ENCODE results near the gene ARL5C.

The ARL5C gene

DNA sequence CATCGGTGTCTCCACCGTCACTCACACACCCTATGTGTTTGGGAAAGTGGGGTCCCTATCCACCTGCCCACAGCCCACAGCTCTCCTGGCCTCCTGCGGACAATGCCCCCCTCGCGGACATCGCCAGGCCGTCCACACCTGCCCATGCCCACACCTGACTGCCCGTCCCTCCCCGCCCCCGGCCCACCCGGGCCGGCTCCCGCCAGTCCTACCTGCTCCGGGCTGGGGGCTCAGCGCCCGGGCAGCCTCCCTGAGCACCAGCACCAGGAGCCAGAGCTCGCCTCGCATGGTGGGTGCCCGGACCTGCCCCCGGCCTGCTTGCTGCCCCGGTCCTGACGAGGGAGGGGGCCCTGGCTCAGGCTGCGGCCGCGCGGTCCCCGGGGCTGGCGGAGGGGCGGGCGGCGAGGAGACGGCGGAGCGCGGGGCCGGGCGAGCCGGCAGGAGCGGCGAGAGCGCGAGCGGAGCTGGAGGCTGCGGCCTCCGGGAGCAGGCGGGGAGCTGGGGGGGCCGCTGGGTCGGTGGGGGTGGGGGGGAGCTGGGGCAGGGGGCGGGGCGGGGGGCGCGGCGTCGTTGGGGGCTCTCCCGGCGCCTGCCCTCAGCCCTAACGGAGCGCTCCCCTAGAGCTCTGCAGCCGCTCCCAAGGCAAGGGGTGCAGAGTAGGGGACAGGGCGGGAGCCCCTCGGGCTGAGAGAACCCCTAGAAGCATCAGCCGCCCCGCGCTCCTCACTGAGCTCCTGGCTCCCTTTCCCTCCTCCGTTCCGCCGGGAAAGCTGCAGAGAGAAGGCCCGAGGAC, 14.6 kb downstream of the ARL5C start, which contains the start of gene PLXDC1:
TSS of gene PLXDC1 (minus strand) at position 488 of the 793 bp plus-strand sequence. CDS start at position 288, 200 bp downstream.
- TF ChIP-seq, protein P1, sequence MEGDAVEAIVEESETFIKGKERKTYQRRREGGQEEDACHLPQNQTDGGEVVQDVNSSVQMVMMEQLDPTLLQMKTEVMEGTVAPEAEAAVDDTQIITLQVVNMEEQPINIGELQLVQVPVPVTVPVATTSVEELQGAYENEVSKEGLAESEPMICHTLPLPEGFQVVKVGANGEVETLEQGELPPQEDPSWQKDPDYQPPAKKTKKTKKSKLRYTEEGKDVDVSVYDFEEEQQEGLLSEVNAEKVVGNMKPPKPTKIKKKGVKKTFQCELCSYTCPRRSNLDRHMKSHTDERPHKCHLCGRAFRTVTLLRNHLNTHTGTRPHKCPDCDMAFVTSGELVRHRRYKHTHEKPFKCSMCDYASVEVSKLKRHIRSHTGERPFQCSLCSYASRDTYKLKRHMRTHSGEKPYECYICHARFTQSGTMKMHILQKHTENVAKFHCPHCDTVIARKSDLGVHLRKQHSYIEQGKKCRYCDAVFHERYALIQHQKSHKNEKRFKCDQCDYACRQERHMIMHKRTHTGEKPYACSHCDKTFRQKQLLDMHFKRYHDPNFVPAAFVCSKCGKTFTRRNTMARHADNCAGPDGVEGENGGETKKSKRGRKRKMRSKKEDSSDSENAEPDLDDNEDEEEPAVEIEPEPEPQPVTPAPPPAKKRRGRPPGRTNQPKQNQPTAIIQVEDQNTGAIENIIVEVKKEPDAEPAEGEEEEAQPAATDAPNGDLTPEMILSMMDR (IDR thresholded peaks at IDR 0.05), result no peak

DNA sequence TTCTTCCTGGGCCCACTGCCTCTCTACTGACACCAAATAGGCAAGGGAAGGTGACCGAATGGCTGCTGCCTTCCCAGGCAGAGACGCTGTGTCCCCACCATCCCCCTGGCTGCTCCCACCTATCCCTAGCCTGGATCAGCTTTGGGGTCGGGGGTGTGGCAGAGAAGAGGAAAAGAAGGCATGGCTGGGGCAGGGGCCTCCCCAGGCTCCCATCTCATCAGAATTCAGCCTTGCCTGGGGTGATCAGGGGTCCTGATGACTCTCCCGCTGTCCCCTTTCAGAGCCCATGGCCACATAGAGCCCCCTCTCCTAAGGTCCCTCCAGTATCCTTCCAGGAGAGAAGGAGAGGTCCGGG, 15.2 kb downstream of the ARL5C start:
- TF ChIP-seq, protein P1 (IDR thresholded peaks at IDR 0.05), result no peak

DNA sequence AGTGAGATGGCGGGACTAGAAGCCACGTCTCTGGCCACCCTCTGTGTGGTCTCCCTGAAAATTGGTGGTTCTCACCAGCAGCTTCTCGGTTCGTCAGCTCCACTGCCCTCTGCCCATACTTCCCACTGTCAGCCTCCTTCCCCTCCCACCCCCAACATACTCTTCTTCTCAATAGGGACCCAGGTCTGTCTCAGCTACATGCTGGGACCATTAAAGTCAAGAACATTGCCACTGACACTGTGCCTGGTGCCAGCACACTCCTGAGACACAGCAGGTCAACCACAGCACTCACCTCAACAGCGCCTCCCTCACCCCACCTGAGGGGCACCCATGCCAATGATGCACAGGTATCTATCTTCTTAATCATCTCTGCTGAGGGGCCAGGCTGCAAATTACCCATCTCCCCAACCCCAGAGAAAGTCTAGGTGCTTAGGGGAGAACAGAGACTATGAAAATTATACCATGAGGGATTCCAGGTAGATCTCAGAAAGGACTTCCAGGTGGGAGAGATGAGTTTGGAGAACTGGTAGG, 15.8 kb downstream of the ARL5C start:
- TF ChIP-seq, protein P1 (IDR thresholded peaks at IDR 0.05), result no peak

DNA sequence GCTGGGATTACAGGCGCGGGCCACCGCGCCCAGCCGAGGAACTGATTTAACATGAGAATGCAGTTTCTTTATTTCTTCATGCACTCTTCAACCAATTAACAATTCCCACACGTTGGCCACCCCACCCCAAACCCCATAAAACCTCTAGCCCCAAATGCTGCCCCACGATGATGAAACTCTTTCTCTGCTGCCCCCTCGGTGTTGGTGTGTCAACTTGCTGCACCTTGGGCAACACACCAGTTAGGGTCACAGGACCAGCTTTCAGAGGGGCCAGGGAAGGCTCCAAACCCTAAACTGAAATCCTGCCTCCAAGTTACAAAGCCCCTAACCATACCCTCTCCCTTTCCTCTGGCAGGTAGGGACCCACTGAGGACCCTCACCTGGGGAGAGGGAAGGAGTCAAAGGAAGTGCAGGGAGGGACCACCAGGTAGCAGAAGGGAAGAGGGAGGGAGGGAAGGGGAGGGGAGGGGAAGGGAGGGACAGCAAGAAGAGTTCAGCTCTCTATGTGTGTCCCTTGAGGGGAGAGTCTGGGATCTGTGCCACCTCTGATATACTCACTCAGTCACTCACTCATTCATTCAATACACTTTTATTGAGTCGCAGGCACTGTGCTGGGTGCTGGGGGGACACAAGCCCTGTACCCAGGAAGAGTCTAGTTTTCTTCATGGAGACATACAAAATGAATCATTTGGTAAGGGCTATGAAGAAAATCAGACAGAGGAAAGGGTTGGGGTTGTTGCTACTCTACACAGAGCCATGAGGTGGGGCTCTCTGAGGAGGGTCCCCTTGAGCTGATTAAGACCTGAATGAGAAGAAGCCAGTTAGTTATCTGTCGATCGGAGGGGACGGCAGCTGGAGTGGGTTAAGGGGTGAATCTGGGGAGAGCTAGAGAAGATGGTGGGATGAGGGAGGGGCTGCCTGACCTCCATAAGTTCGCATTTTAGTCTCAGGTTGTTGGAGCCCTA, 18.5 kb downstream of the ARL5C start:
- TF ChIP-seq, protein P1 (IDR thresholded peaks at IDR 0.05), result no peak

DNA sequence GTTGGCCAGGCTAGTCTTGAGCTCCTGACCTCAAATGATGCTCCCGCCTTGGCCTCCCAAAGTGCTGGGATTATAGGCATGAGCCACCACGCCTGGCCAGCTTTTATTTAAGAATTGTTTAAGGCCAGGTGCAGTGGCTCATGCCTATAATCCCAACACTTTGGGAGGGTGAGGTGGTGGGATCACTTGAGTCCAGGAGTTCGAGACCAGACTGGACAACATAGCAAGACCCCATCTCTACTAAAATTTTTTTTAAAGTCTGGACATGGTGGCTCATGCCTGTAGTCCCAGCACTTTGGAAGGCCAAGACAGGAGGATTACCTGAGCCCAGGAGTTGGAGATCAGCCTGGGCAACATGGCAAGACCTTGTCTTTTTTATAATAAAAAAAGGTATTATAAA, 19.7 kb downstream of the ARL5C start:
- TF ChIP-seq, protein P1 (IDR thresholded peaks at IDR 0.05), result no peak

DNA sequence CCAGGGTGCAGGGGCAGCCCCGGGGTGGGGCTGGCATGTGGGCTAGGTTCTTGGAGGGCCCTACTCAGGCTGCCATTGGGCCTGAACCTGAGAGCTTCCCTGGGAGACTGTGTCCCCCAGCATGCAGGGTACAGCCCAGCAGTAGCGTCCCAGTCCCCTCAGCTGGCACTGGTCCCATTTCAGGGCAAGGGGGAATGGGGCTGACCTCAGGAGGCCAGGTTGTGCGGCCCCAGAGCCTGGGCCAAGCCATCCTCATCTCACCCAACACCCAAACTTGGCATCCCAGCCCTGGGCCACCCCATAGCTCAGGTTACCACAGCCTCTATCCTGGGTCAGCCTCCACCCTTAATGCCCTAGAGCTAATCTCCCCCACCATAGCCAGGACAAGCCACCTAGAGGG, 20.8 kb downstream of the ARL5C start:
- TF ChIP-seq, protein P1 (IDR thresholded peaks at IDR 0.05), result no peak

DNA sequence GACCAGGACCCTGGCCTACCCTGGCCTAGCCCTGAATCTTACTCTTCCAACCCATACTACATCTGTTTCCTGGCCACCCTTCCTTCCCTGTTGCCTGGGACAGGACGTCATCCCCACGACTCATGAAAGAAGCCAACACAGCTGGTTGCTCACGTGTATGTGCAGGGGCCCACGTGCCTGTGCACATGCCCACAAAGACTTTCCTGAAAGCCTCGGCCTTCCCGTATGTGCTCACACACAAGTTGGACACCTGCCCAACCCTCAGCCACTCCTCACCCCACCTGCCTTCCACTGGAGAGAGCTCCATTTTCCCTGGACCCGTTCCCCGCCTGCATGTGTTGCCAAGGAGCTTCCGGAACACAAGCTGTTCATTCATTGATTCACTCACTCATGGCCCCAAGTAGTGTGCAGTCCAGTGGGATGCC, 21.5 kb downstream of the ARL5C start:
- TF ChIP-seq, protein P1 (IDR thresholded peaks at IDR 0.05), result no peak
